BE2C (cell line): ENCODE data around the gene DNAH14.
"Not testable (repeated sequence)": the region's sequence is repeated elsewhere in the genome, so short reads cannot be mapped to it uniquely, and the experiment has no call there.

Experiments
- DNase-seq: peaks from one replicate; pipeline ENCODE4 v3.0.0-alpha.2; 2020
- H3K27me3 ChIP-seq: fragments of 250-450 bp; sonication (Bioruptor Pico); 2 replicates; pipeline ENCODE4 v1.5.1; 2020; ENCODE audit warnings: mild to moderate bottlenecking
- H3K36me3 ChIP-seq: fragments of 250-450 bp; sonication (Bioruptor Pico); 2 replicates; pipeline ENCODE4 v1.5.1; 2020; ENCODE audit warnings: mild to moderate bottlenecking
- H3K4me1 ChIP-seq: fragments of 250-450 bp; sonication (Bioruptor Pico); 2 replicates; pipeline ENCODE4 v1.5.1; 2020
- H3K4me3 ChIP-seq: 2 replicates; pipeline ENCODE4 v1.5.1; 2011; ENCODE audit warnings: low read depth, low read length
- H3K9me3 ChIP-seq: fragments of 250-450 bp; sonication (Bioruptor Pico); 2 replicates; pipeline ENCODE4 v1.5.1; 2020
- CTCF ChIP-seq: IDR thresholded peaks from 2 replicates; pipeline ENCODE4 v1.5.1; 2012; ENCODE audit warnings: mild to moderate bottlenecking, low read depth, low read length

Gene DNAH14

DNA sequence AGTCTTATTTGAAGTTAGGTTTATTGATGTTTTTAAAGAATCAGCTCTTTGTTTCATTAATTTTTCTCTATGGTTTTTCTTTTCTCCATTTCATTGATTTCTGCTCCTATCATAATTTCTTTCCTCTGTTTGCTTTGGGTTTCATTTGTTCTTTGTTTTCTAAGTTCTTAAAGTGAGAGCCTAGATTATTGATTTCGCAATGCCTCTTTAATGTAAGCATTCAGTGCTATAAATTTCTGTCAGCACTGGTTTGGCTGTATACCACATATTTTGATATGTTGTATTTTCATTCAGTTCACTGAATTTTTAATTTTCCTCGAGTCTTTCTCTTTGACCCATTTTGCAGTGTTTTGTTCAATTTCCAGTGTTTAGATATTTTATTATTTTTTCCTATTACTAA, 68.7 kb downstream of the DNAH14 start:
- Histone ChIP-seq H3K4me3 (no peak overlapping the region), H3K4me1 (no peaks in the 10 kb centered on the region), H3K9me3 (no peaks in the 10 kb centered on the region), H3K36me3 (no peaks in the 10 kb centered on the region), H3K27me3 (no peaks in the 10 kb centered on the region)
- TF ChIP-seq CTCF: no peak
- no peak for DNase-seq

GRCh38 chr1:225004396-225004795, 74.9 kb downstream of the DNAH14 start:
- TF ChIP-seq CTCF: peak; percentile 57
- H3K9me3 ChIP-seq: no peaks in the 10 kb centered on the region
- no peak overlapping the region for H3K4me3 ChIP-seq
- no peaks in the 10 kb centered on the region for H3K4me1 ChIP-seq
- H3K27me3 ChIP-seq: no peaks in the 10 kb centered on the region
- DNase-seq: no peak
- H3K36me3 ChIP-seq: no peaks in the 10 kb centered on the region

GRCh38 chr1:225006352-225006751, 76.9 kb downstream of the DNAH14 start:
- not testable (repeated sequence) for H3K9me3 ChIP-seq, H3K4me1 ChIP-seq, H3K27me3 ChIP-seq, H3K4me3 ChIP-seq, DNase-seq, H3K36me3 ChIP-seq

GRCh38 chr1:225008050-225008449, 78.6 kb downstream of the DNAH14 start:
- H3K36me3 ChIP-seq, H3K4me3 ChIP-seq, H3K4me1 ChIP-seq, DNase-seq, H3K9me3 ChIP-seq, H3K27me3 ChIP-seq: not testable (repeated sequence)

DNA sequence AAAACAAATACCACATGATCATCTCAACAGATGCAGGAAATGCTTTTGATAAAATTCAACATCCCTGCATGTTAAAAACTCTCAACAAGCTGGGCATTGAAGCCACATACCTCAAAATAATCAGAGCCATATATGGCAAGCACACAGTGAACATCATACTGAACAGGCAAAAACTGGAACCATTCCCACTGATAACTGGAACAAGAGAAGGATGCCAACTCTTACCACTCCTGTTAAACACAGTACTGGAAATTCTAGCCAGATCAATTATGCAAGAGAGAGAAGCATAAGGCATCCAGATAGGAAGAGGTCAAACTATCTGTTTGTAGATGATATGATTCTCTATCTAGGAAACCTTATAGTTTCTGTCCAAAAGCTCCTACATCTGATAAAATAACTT, 91.6 kb downstream of the DNAH14 start:
- Histone ChIP-seq H3K27me3 (no peaks in the 10 kb centered on the region), H3K4me3 (no peak overlapping the region), H3K9me3 (no peaks in the 10 kb centered on the region), H3K36me3 (no peaks in the 10 kb centered on the region), H3K4me1 (no peaks in the 10 kb centered on the region)
- no peak for TF ChIP-seq CTCF
- DNase-seq: no peak

DNA sequence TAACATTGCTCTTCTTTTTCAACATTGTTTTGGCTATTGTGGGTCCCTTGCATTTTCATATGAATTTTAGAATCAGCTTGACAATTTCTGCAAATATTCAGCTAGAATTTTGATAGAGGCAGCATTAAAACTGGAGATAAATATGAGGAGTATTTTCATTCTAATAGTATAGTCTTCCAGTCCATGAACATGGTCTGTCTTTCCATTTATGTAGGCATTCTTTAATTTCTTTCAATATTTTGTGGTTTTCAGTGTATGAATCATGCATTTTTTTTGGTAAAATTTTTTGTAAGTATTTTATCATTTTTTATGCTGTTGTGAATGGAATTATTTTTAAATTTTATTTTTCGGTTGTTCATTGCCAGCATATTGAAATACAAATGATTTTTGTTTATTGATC, 97.2 kb downstream of the DNAH14 start:
- DNase-seq: no peak
- no peak overlapping the region for H3K4me3 ChIP-seq
- no peaks in the 10 kb centered on the region for H3K9me3 ChIP-seq
- H3K27me3 ChIP-seq: no peaks in the 10 kb centered on the region; the same call in 1 of the 2 replicates
- no peaks in the 10 kb centered on the region for H3K4me1 ChIP-seq
- TF ChIP-seq CTCF: no peak
- H3K36me3 ChIP-seq: no peaks in the 10 kb centered on the region

- not testable (repeated sequence) for H3K27me3 ChIP-seq, H3K9me3 ChIP-seq, DNase-seq, H3K4me1 ChIP-seq, H3K36me3 ChIP-seq, H3K4me3 ChIP-seq
Measured at GRCh38 chr1:225036441-225036840, 107.0 kb downstream of the DNAH14 start.

- H3K4me1 ChIP-seq: no peaks in the 10 kb centered on the region
- H3K4me3 ChIP-seq: no peak overlapping the region
- DNase-seq: no peak
- no peak for TF ChIP-seq CTCF
- H3K27me3 ChIP-seq: no peaks in the 10 kb centered on the region
- H3K36me3 ChIP-seq: no peaks in the 10 kb centered on the region
- H3K9me3 ChIP-seq: no peaks in the 10 kb centered on the region
Measured at GRCh38 chr1:225042263-225042662, 112.8 kb downstream of the DNAH14 start.
